ENCODE results near the gene C16orf92. TPM values are rescaled to one million over a fixed set of nuclear protein-coding genes. Genes with fewer than 3 reads are reported as not detected.
A peak's percentile ranks its signal among the peaks of the same experiment; 100 is the strongest.

Gene C16orf92
- total RNA-seq, 1 experiment from 2014 or later = not detected

GRCh38 chr16:30065102-30065942 lies 42.3 kb downstream of the C16orf92 start, which contains the start of gene ALDOA (continued):
- no peak for TF ChIP-seq ZSCAN18 (CRISPR knock-in tag; IDR thresholded peaks at IDR 0.05)
- no peak for TF ChIP-seq PRRX2 (CRISPR knock-in tag; IDR thresholded peaks at IDR 0.05)
- TF ChIP-seq, protein P1, sequence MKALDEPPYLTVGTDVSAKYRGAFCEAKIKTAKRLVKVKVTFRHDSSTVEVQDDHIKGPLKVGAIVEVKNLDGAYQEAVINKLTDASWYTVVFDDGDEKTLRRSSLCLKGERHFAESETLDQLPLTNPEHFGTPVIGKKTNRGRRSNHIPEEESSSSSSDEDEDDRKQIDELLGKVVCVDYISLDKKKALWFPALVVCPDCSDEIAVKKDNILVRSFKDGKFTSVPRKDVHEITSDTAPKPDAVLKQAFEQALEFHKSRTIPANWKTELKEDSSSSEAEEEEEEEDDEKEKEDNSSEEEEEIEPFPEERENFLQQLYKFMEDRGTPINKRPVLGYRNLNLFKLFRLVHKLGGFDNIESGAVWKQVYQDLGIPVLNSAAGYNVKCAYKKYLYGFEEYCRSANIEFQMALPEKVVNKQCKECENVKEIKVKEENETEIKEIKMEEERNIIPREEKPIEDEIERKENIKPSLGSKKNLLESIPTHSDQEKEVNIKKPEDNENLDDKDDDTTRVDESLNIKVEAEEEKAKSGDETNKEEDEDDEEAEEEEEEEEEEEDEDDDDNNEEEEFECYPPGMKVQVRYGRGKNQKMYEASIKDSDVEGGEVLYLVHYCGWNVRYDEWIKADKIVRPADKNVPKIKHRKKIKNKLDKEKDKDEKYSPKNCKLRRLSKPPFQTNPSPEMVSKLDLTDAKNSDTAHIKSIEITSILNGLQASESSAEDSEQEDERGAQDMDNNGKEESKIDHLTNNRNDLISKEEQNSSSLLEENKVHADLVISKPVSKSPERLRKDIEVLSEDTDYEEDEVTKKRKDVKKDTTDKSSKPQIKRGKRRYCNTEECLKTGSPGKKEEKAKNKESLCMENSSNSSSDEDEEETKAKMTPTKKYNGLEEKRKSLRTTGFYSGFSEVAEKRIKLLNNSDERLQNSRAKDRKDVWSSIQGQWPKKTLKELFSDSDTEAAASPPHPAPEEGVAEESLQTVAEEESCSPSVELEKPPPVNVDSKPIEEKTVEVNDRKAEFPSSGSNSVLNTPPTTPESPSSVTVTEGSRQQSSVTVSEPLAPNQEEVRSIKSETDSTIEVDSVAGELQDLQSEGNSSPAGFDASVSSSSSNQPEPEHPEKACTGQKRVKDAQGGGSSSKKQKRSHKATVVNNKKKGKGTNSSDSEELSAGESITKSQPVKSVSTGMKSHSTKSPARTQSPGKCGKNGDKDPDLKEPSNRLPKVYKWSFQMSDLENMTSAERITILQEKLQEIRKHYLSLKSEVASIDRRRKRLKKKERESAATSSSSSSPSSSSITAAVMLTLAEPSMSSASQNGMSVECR (CRISPR knock-in tag; IDR thresholded peaks at IDR 0.05; ENCODE audit: borderline replicate concordance) = no peak; the same call in 1 of the 2 replicates
- TF ChIP-seq NFATC4 (CRISPR knock-in tag; IDR thresholded peaks at IDR 0.05) = no peak; the same call in 1 of the 2 replicates
- TF ChIP-seq, protein P2, sequence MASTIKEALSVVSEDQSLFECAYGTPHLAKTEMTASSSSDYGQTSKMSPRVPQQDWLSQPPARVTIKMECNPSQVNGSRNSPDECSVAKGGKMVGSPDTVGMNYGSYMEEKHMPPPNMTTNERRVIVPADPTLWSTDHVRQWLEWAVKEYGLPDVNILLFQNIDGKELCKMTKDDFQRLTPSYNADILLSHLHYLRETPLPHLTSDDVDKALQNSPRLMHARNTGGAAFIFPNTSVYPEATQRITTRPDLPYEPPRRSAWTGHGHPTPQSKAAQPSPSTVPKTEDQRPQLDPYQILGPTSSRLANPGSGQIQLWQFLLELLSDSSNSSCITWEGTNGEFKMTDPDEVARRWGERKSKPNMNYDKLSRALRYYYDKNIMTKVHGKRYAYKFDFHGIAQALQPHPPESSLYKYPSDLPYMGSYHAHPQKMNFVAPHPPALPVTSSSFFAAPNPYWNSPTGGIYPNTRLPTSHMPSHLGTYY (CRISPR knock-in tag; IDR thresholded peaks at IDR 0.05) = no peak
- peak; percentile 85; the same call in 1 of the 2 replicates for TF ChIP-seq HMGXB4 (CRISPR knock-in tag; IDR thresholded peaks at IDR 0.05)

DNA sequence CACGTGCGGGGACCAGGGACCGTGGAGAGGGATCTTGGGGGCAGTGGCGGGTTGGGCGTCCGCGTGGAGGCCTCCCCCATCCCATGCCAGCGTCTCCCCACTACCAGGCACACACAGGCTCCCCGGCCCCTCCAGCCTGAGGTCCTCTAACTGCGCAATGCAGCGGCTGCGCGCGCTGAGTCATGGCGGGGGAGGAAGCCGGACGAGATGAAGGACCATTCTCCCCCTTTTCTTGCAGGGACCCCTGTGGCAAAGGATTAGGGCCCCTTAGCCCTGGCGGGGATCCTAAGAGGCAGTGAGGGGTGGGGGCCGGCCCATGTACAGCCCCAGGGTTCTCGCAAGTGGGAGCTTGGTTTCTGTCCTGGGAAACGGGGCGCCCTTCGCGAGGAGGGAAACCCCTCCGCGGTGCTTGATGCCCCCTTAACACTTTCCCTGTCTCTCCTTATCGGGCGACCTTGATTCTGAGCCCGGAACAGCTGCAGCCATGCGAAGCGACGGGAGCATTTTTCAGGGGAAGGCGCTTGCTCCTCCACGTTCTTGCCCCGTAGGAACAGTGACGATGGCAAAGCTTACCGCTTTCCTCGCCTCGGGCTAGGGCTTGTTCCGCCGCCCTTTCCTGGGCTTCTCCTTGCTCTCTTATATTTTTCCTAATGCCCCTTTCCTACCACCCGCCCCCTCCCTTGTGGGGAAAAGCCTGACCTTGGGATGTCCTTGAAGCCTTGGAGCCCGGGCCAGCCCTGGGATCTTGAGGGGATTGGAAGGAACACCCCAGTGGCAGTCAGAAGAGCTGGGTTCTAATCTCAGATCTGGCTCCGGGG lies 43.2 kb downstream of the C16orf92 start:
- no peaks in the 10 kb centered on the region for H3K27me3 Mint-ChIP-seq (ENCODE audit: low read depth)
- peaks cover 45% of the 10 kb centered on the region for H3K36me3 Mint-ChIP-seq
- ChIA-PET POLR2A (interaction anchor here (0.5 to 2.3 kb wide), 9 partner anchors 8 to 351 kb away, joined by 3 to 27 read pairs (median 5); partner anchors contain the start of genes HIRIP3, TBX6, TLCD3B and YPEL3), CTCF (interaction anchor here (0.5 to 5.1 kb wide), 15 partner anchors 10 to 364 kb away, joined by 3 to 89 read pairs (median 5); partner anchors contain the start of genes DCTPP1, PAGR1, PPP4C and SEZ6L2)
- H3K27ac Mint-ChIP-seq = peak overlapping the region; percentile 95
- H3K4me3 Mint-ChIP-seq = peak overlapping the region; percentile 96
- no peaks in the 10 kb centered on the region for H3K9me3 Mint-ChIP-seq
- DNase-seq (ENCODE audit: low spot score) = peak; percentile 40
- ATAC-seq = no peak
- peaks cover 28% of the 10 kb centered on the region for H3K4me1 Mint-ChIP-seq
- TF ChIP-seq MAX (CRISPR knock-in tag; IDR thresholded peaks at IDR 0.05) = 0 out of 2 replicates have a peak, but pooled peaks have one; percentile 8
- no peak for TF ChIP-seq IRF2 (CRISPR knock-in tag; IDR thresholded peaks at IDR 0.05; ENCODE audit: borderline replicate concordance, low read depth)
- TF ChIP-seq ZBTB21 (CRISPR knock-in tag; IDR thresholded peaks at IDR 0.05; ENCODE audit: borderline replicate concordance) = 0 out of 2 replicates have a peak, but pooled peaks have one; percentile 5
- 0 out of 2 replicates have a peak, but pooled peaks have one; percentile 32 for TF ChIP-seq PRDM15 (CRISPR knock-in tag; IDR thresholded peaks at IDR 0.05)
- TF ChIP-seq, protein P3, sequence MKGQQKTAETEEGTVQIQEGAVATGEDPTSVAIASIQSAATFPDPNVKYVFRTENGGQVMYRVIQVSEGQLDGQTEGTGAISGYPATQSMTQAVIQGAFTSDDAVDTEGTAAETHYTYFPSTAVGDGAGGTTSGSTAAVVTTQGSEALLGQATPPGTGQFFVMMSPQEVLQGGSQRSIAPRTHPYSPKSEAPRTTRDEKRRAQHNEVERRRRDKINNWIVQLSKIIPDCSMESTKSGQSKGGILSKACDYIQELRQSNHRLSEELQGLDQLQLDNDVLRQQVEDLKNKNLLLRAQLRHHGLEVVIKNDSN (CRISPR knock-in tag; IDR thresholded peaks at IDR 0.05) = 0 out of 2 replicates have a peak, but pooled peaks have one; percentile 17
- TF ChIP-seq, protein P4, sequence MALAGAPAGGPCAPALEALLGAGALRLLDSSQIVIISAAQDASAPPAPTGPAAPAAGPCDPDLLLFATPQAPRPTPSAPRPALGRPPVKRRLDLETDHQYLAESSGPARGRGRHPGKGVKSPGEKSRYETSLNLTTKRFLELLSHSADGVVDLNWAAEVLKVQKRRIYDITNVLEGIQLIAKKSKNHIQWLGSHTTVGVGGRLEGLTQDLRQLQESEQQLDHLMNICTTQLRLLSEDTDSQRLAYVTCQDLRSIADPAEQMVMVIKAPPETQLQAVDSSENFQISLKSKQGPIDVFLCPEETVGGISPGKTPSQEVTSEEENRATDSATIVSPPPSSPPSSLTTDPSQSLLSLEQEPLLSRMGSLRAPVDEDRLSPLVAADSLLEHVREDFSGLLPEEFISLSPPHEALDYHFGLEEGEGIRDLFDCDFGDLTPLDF (CRISPR knock-in tag; IDR thresholded peaks at IDR 0.05) = no peak
- no peak for TF ChIP-seq SMAD3 (CRISPR knock-in tag; IDR thresholded peaks at IDR 0.05; ENCODE audit: borderline replicate concordance)
- TF ChIP-seq KAT7 (CRISPR knock-in tag; IDR thresholded peaks at IDR 0.05; ENCODE audit: borderline replicate concordance) = peak; percentile 90; the same call in 1 of the 2 replicates
- TF ChIP-seq RELA (CRISPR knock-in tag; IDR thresholded peaks at IDR 0.05; ENCODE audit: borderline replicate concordance) = peak; percentile 75; the same call in 1 of the 2 replicates
- peak; percentile 10; the same call in 1 of the 2 replicates for TF ChIP-seq TP53 (CRISPR knock-in tag; IDR thresholded peaks at IDR 0.05)
